KMS-11 (cell line): ENCODE results near the gene HEMGN.

Experiments used
- H2AFZ ChIP-seq: fragments of 200-600 bp; sonication (generic); 2 replicates; pipeline ENCODE4 v1.6.1; 2016; ENCODE audit warnings: antibody characterized with exemption, mixed run types, low read depth
- H3K27ac ChIP-seq: fragments of 200-600 bp; sonication (generic); 2 replicates; pipeline ENCODE4 v1.6.1; 2016; ENCODE audit warnings: mild to moderate bottlenecking, mixed run types
- H3K27me3 ChIP-seq: fragments of 200-600 bp; sonication (generic); 2 replicates; pipeline ENCODE4 v1.6.1; 2017; ENCODE audit warnings: mild to moderate bottlenecking, low read depth, mixed run types, moderate library complexity; ENCODE audit not compliant: insufficient read depth
- H3K36me3 ChIP-seq: fragments of 200-600 bp; sonication (generic); 2 replicates; pipeline ENCODE4 v1.6.1; 2017; ENCODE audit warnings: mild to moderate bottlenecking, mixed run types; ENCODE audit not compliant: insufficient read depth
- H3K4me1 ChIP-seq: fragments of 200-600 bp; sonication (generic); 2 replicates; pipeline ENCODE4 v1.6.1; 2016; ENCODE audit warnings: mild to moderate bottlenecking, low read depth, mixed run types; ENCODE audit not compliant: poor library complexity, severe bottlenecking
- H3K4me2 ChIP-seq: fragments of 200-600 bp; sonication (generic); 2 replicates; pipeline ENCODE4 v1.7.0; 2016; ENCODE audit warnings: mild to moderate bottlenecking, mixed run types
- H3K4me3 ChIP-seq: fragments of 200-600 bp; sonication (generic); IDR thresholded peaks from 2 replicates; pipeline ENCODE4 v1.6.1; 2017; ENCODE audit warnings: low read depth, low read length, mixed read lengths; ENCODE audit not compliant: insufficient read depth
- H3K79me2 ChIP-seq: fragments of 200-600 bp; sonication (generic); 2 replicates; pipeline ENCODE4 v1.6.1; 2016; ENCODE audit warnings: low read depth, mixed run types; ENCODE audit not compliant: insufficient read depth
- H3K9ac ChIP-seq: fragments of 200-600 bp; sonication (generic); 2 replicates; pipeline ENCODE4 v1.6.1; 2016; ENCODE audit warnings: mild to moderate bottlenecking, mixed run types
- H4K20me1 ChIP-seq: fragments of 200-600 bp; sonication (generic); 2 replicates; pipeline ENCODE4 v1.6.1; 2016; ENCODE audit warnings: mild to moderate bottlenecking, mixed run types; ENCODE audit not compliant: insufficient read depth
- TF ChIP-seq, protein P1 (sequence below): fragments of 200-600 bp; sonication (generic); conservative IDR thresholded peaks from 2 replicates; pipeline ENCODE4 v1.6.1; 2017; ENCODE audit warnings: low read depth, mild to moderate bottlenecking, antibody characterized with exemption, low read length, moderate library complexity, mixed read lengths

Gene HEMGN

DNA sequence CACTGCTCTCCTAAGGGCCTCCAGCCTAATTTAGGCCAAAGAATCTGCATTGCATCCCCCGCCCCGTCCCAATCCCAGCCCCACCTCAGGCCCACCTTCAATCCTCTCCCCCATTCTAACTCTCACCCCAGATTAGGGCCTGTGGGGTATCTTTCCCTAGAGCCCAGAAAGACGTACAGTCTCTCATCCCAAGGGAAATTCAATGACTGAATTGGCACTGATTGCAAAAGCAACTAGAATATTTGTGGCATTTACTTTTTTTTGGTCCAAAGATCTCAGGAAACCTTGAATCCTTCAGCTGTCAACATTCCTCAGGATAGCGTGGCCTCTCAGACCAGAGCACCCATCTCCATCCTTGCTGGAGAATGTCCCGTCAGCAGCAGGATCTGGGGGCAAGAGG lies 46.2 kb downstream of the HEMGN start:
- H3K27me3 ChIP-seq, result no peaks in the 10 kb centered on the region
- H2AFZ ChIP-seq, result no peak overlapping the region
- no peaks in the 10 kb centered on the region for H3K4me1 ChIP-seq
- no peaks in the 10 kb centered on the region for H4K20me1 ChIP-seq
- H3K36me3 ChIP-seq, result no peaks in the 10 kb centered on the region
- no peak overlapping the region for H3K9ac ChIP-seq
- no peak overlapping the region for H3K4me3 ChIP-seq
- H3K79me2 ChIP-seq, result no peaks in the 10 kb centered on the region
- TF ChIP-seq, protein P1, sequence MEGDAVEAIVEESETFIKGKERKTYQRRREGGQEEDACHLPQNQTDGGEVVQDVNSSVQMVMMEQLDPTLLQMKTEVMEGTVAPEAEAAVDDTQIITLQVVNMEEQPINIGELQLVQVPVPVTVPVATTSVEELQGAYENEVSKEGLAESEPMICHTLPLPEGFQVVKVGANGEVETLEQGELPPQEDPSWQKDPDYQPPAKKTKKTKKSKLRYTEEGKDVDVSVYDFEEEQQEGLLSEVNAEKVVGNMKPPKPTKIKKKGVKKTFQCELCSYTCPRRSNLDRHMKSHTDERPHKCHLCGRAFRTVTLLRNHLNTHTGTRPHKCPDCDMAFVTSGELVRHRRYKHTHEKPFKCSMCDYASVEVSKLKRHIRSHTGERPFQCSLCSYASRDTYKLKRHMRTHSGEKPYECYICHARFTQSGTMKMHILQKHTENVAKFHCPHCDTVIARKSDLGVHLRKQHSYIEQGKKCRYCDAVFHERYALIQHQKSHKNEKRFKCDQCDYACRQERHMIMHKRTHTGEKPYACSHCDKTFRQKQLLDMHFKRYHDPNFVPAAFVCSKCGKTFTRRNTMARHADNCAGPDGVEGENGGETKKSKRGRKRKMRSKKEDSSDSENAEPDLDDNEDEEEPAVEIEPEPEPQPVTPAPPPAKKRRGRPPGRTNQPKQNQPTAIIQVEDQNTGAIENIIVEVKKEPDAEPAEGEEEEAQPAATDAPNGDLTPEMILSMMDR, result no peak
- H3K27ac ChIP-seq, result no peak overlapping the region
- H3K4me2 ChIP-seq, result no peak overlapping the region

DNA sequence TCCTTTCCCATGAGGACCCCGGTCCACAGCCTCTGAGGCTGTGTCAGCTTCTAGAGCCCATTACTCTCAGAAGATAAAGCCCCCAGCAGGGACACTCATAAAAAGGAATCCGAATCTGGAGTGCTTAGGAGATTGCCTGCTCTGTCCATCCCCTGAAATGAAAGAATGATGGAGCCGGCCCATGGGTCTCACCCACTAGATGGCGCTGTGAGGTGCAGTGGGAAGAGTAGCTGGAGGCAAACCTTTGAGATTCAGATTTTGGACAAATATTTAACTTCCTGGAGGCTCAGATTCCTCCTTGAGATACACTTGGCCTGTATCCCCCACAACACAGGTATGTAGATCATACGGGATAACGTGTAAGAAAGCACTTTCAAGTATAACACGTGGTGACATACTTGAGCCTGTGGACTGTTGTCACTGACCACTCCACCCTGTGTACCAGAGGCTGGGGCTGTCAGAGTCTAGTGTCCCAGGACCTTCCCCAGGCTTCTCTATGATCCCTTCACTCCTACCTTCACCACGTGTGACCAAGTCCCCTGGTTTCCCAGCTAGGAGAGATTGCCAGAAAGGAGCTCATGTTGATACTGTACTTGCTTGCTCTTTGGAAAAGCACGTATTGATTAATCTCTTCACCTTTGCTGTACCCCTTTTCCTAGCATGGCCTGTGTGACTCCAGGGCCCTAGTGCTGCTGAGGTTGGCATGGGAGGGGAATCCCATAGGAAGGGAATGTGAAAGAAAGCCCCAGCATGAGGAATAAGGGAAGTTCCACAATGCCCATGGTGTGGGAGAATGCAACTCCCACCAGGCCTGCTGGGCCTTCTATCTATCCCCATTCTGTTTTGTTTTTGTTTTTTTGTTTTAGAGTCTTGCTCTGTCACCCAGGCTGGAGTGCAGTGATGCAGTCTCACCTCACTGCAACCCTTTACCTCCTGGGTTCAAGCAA lies 47.8 kb downstream of the HEMGN start:
- Histone ChIP-seq H3K79me2 (no peaks in the 10 kb centered on the region), H4K20me1 (no peaks in the 10 kb centered on the region), H3K27ac (no peak overlapping the region), H3K4me2 (no peak overlapping the region), H3K4me3 (no peak overlapping the region), H3K27me3 (no peaks in the 10 kb centered on the region), H3K36me3 (no peaks in the 10 kb centered on the region), H3K9ac (no peak overlapping the region), H2AFZ (no peak overlapping the region), H3K4me1 (no peaks in the 10 kb centered on the region)
- TF ChIP-seq, protein P1, result peak; percentile 80

DNA sequence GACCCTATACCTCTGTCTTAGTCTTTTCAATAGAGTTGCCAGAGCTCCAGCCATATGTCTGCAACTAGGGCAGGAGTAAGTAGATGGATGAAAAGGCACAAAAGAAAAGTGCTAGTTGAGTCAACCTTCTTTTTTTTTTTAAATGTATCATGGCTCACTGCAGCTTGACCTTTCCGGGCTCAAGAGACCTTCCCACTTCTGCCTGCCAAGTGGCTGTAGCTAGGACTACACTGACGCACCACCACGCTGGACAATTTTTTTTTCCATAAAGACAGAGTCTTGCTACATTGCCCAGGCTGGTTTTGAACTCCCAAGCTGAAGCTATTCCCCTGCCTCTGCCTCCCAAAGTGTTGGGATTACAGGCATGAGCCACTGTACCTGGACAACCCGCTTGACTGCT lies 57.6 kb downstream of the HEMGN start:
- Histone ChIP-seq H3K9ac (no peak overlapping the region), H3K27me3 (no peaks in the 10 kb centered on the region), H3K4me3 (no peak overlapping the region), H4K20me1 (no peaks in the 10 kb centered on the region), H3K4me2 (no peak overlapping the region), H3K36me3 (no peaks in the 10 kb centered on the region), H2AFZ (no peak overlapping the region), H3K4me1 (no peaks in the 10 kb centered on the region), H3K27ac (no peak overlapping the region), H3K79me2 (no peaks in the 10 kb centered on the region)
- TF ChIP-seq, protein P1, result no peak
